Right lobe of liver (tissue), 6 donors: ENCODE results near the gene PIK3C2A. TPM values are rescaled to one million over a fixed set of nuclear protein-coding genes. Genes with fewer than 3 reads are reported as not detected.

Source experiments
- ATAC-seq, 4 donors: fragments of 200-7000 bp; cut with Tn5 transposase; one replicate each; pipeline ENCODE4 v1.9.1; 2020; ENCODE audit warnings: mild to moderate bottlenecking in 4 of 4, moderate library complexity in 4 of 4
- DNase-seq, 3 donors: peaks; one replicate each; pipeline ENCODE4 v3.0.0-alpha.2; 2020
- H3K27ac ChIP-seq, 3 donors: fragments of 200-600 bp; one replicate each; pipeline ENCODE4 v1.8.0; 2022
- H3K27me3 ChIP-seq, 2 donors: fragments of 200-600 bp; one replicate each; pipeline ENCODE4 v1.8.0; 2022
- H3K36me3 ChIP-seq, 4 donors: fragments of 200-600 bp; sonication (generic) in 1 of 4; one replicate each; pipeline versions ENCODE4 v1.5.1 to v1.8.0; 2017 to 2022; ENCODE audit warnings: control low read depth in 1 of 4
- H3K4me1 ChIP-seq, 4 donors: fragments of 200-600 bp; sonication (generic) in 1 of 4; one replicate each; pipeline versions ENCODE4 v1.5.1 to v1.8.0; 2017 to 2022; ENCODE audit warnings: control low read depth in 1 of 4
- H3K4me3 ChIP-seq, 3 donors: fragments of 200-600 bp; one replicate each; pipeline ENCODE4 v1.8.0; 2022
- H3K9me3 ChIP-seq, 4 donors: fragments of 200-600 bp; sonication (generic) in 1 of 4; one replicate each; pipeline versions ENCODE4 v1.5.1 to v1.8.0; 2017 to 2022; ENCODE audit warnings: control low read depth in 1 of 4
- POLR2A ChIP-seq: fragments of 450-650 bp; IDR thresholded peaks from one replicate; pipeline ENCODE4 v1.6.1; 2017; ENCODE audit warnings: antibody characterized with exemption, mild to moderate bottlenecking
- WGBS: methylation state at CpG from one replicate; pipeline ENCODE4 v1.1.6; 2018; ENCODE audit warnings: low coverage, low lambda C conversion rate; ENCODE audit not compliant: insufficient coverage; ENCODE audit errors: missing lambda C conversion rate; 5-methylcytosine and 5-hydroxymethylcytosine counted together
- intact Hi-C, 2 donors: fragments of 100-400 bp; cut with DNase I; formaldehyde crosslinking; loops; one replicate each; pipeline versions ENCODE4 v1.11.2 to v1.14.1; 2022
- total RNA-seq, 6 experiments: library from RNA; depleted of rRNA in 2 of 6; stranded (reverse); fragments of >200 nt in 2 of 6; fragmentation: NEBNext Ultra II Directional in 3 of 6; extraction: Animal tissue kit (Norgen Biotek cat#: 25700) in 3 of 6; gene quantifications; one replicate each; pipeline versions ENCODE4 v1.1.0 to v1.2.4, GENCODE V29; 2016 to 2023
- TF ChIP-seq, protein P1 (sequence below), 4 donors: fragments of 200-600 bp in 3 of 4; fragments of 450-650 bp in 1 of 4; IDR thresholded peaks; one replicate each; pipeline versions ENCODE4 v1.5.1 to v1.8.0; 2016 to 2022; ENCODE audit warnings: antibody characterized with exemption in 4 of 4, mild to moderate bottlenecking in 2 of 4
- donor health status: DM: no; HTN: yes; CAD: no.
- donor health status: DM: no; HTN: no; CAD: no.
- donor health status: DM: no; HTN: no; CAD: no.
- donor health status: DM: no; HTN: yes; CAD: no.
- donor health status: DM: no; HTN: yes; CAD: no.

The PIK3C2A gene
- total RNA-seq, 6 experiments from 2014 or later = 20.3 to 36.4 (median 28.1) TPM

DNA sequence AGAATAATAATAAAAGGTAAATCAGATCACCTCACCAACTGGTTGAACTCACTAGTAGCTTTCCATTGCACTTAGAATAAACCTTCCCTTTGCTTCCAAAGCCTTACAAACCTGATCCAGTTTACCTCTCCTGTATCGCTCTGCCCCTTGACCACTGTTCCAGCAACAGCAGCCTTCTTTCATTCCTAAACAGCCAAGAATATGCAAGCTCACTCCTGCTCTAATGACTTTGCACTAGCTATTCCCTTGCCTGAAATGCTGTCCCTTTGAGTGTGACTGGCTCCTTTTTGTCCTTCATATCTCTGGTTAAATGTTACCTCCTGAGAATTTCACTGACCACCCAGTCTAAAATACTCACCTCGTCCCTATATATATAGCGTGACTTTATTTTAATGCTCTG, 9.6 kb upstream of the PIK3C2A start:
- Histone ChIP-seq H3K27ac (no peak overlapping the region), H3K9me3 (no peaks in the 10 kb centered on the region), H3K4me1 (no peaks in the 10 kb centered on the region), H3K4me3 (no peak overlapping the region), H3K36me3 (no peaks in the 10 kb centered on the region), H3K27me3 (no peaks in the 10 kb centered on the region)
- DNase-seq (no peak), ATAC-seq (no peak)
- TF ChIP-seq, protein P1, sequence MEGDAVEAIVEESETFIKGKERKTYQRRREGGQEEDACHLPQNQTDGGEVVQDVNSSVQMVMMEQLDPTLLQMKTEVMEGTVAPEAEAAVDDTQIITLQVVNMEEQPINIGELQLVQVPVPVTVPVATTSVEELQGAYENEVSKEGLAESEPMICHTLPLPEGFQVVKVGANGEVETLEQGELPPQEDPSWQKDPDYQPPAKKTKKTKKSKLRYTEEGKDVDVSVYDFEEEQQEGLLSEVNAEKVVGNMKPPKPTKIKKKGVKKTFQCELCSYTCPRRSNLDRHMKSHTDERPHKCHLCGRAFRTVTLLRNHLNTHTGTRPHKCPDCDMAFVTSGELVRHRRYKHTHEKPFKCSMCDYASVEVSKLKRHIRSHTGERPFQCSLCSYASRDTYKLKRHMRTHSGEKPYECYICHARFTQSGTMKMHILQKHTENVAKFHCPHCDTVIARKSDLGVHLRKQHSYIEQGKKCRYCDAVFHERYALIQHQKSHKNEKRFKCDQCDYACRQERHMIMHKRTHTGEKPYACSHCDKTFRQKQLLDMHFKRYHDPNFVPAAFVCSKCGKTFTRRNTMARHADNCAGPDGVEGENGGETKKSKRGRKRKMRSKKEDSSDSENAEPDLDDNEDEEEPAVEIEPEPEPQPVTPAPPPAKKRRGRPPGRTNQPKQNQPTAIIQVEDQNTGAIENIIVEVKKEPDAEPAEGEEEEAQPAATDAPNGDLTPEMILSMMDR (IDR thresholded peaks at IDR 0.05) = no peak
- TF ChIP-seq POLR2A = no peak
- 84% methylated on average over 3 of the region's 3 CpGs for WGBS
- intact Hi-C loops = no loop called here

DNA sequence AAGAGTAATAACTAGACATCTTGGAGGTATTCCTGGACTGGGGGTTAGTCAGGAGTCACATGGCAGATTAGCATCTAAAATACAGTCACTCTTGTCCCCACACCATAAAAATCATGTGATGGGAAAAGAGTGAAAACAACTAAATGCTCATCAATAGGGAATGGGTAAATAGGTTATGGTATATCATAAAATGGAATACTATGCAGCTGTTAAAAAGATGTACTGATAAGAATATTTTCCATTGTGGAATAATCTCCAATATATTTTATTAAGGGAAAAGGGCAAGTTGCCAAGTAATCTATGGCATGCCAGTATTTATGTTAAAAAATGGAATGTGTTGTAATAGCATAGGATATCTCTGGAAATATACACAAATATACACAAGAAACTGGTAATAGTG, 6.6 kb upstream of the PIK3C2A start:
- Histone ChIP-seq H3K27ac (no peak overlapping the region), H3K36me3 (no peaks in the 10 kb centered on the region), H3K4me1 (no peaks in the 10 kb centered on the region), H3K9me3 (no peaks in the 10 kb centered on the region), H3K4me3 (no peak overlapping the region), H3K27me3 (no peaks in the 10 kb centered on the region)
- ATAC-seq (no peak), DNase-seq (no peak)
- intact Hi-C loops = no loop called here
- TF ChIP-seq, protein P1 (IDR thresholded peaks at IDR 0.05) = no peak
- TF ChIP-seq POLR2A = no peak

DNA sequence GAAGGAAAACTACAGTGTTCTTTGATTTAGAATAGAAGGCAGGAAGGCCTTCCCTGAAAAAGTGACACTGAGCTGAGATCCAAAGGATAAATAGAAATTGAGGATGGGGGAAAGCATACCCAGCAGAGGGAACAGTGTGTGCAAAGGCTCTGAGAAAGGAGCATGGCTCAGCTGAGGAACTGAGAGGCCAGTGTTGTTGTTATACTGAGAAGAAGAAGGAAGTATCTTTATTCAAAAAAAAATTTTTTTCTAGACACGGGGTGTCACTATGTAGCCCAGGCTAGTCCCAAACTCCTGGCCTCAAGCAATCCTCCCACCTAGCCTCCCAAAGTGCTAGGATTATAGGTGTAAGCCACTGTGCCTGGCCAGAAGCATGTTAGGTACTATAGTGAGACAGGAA, 3.5 kb upstream of the PIK3C2A start:
- no peaks in the 10 kb centered on the region for H3K9me3 ChIP-seq
- H3K36me3 ChIP-seq = no peaks in the 10 kb centered on the region
- WGBS = 58% methylated on average over 1 of the region's 1 CpG
- DNase-seq = no peak
- H3K27ac ChIP-seq = no peak overlapping the region
- H3K27me3 ChIP-seq = no peaks in the 10 kb centered on the region
- intact Hi-C loops = no loop called here
- H3K4me1 ChIP-seq = peaks cover 0 to 6% (median 2%) of the 10 kb centered on the region in 4 donors
- TF ChIP-seq POLR2A = no peak
- TF ChIP-seq, protein P1 (IDR thresholded peaks at IDR 0.05) = no peak
- no peak for ATAC-seq
- H3K4me3 ChIP-seq = no peak overlapping the region

DNA sequence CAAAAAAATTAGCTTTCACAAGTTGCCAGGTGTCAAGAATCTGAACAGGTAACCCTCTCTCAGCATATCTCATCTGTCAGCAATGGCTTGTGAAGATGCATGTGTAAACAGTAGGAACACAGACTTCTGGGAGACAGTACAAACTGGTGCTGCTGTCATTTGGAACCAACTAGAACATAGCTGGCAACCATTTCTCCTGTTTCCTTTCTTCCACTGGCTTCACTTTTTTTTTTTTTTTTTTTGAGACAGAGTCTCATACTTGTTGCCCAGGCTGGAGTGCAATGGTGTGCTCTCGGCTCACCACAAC, 2.1 kb upstream of the PIK3C2A start:
- H3K4me3 ChIP-seq = no peak overlapping the region
- peaks cover 0 to 10% (median 2%) of the 10 kb centered on the region in 4 donors for H3K4me1 ChIP-seq
- H3K27ac ChIP-seq = peak overlapping the region in 1 of 3 donors; percentile 4
- H3K36me3 ChIP-seq = no peaks in the 10 kb centered on the region
- H3K9me3 ChIP-seq = no peaks in the 10 kb centered on the region
- DNase-seq = no peak
- WGBS = no CpG with 5 or more reads among the region's 1 CpG
- no peak for ATAC-seq
- intact Hi-C loops = no loop called here
- no peak for TF ChIP-seq POLR2A
- TF ChIP-seq, protein P1 (IDR thresholded peaks at IDR 0.05) = no peak
- H3K27me3 ChIP-seq = no peaks in the 10 kb centered on the region
